Stimulated activated naive CD4-positive, alpha-beta T cell (primary cell): ENCODE data around the gene ERCC6L2.

Experiments used
- DNase-seq, 6 experiments: peaks; one replicate each; lab custom pipeline; 2025; lab: John Stamatoyannopoulos, UW

ERCC6L2 gene

GRCh38 chr9:95870352-95870751 is 5.1 kb upstream of the ERCC6L2 start:
- DNase-seq = no peak

- DNase-seq = no peak
These were observed 4.6 kb upstream of the ERCC6L2 start for GRCh38 chr9:95870906-95871305.

- DNase-seq = no peak
These were observed 1.0 kb upstream of the ERCC6L2 start for GRCh38 chr9:95874303-95874988.

- peak in 5 of 6 experiments; percentile 50 to 77 (median 60) for DNase-seq
These were observed 544 bp upstream of the ERCC6L2 start for GRCh38 chr9:95874989-95875304.

DNA sequence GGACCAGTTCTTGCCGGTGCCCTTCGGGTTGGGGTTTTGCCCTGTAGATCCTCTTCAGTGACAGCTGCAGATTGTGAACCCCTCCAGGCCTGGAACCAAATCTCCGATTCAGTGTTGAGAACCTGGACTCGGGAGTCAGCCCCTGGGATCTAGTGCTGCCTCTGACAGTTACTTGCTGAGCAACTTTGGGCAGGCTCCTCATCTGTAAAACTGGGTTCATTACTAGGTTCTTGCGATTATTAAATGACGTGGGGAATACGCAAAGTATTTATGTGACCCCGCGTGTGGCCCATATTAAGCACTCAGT is 600 bp downstream of the ERCC6L2 start:
- DNase-seq = no peak

DNA sequence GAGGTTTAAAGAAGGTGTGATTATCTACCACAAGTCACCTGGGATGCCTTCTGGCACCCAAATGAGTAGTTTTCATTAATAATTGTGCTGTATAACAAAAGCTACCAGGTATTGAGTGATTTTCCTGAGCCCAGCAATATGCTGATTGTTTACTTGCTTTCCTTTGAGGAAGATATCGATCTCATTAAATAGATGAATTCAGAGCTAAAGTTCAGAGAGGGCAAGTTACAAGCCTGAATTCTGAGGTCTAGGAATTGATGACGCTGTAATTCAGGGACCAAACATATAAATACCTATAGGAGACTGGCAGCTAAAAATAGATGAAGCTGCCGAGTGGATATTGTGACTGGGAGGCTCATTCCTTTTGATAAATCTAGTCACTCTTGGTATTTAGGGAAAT is 1.1 kb downstream of the ERCC6L2 start:
- no peak for DNase-seq

DNA sequence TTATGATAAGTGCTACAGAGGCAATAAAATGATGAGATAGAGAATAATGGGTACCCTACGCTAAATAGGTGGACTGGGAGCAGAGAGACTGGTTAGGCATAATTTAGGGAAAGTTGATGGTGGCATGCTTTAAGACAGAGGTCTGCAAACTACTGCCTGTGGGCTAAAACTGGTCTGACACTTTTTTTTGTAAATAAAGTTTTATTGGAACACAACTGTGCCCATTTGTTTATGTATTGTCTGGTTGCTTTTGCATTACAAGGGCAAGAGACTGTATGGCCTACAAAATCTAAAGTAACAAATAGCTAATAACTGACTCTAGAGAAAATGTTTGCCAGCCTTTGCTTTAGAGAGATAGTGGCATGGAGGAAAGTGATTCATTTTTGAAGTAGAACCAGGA is 2.5 kb downstream of the ERCC6L2 start:
- no peak for DNase-seq

- no peak for DNase-seq
These were observed 4.1 kb downstream of the ERCC6L2 start for GRCh38 chr9:95879591-95879990.

DNA sequence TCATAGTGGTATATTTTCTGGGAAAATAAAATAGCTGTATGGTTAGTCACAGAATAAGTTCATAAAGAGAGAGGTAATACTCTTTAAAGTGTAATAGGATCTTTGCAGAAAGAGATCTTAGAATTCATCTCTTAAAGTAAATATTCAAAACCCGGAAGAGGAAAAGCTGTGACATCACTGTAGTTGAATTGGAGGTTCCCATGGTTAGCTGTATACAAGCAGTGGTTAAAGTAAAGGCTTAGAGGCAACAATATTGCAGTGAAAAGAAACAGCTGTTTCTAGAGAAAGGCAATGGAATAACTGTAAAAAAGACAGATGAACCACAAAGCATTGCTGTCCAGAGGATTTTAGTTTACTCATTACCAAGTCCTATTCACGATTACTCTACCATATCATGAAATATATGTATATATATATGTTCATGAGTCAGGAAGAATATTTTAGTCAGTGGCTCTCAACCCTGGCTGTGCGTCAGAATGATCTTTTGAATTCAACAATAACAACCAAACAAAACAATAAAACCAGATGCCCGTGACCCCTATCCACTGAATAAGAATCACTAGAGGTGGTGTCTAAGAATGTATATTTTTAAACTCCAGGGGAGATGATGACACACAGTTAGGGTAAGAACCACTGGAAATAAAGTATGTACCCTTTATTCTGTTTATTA is 4.7 kb downstream of the ERCC6L2 start:
- peak in 3 of 6 experiments; percentile 11 to 26 (median 26) for DNase-seq

DNA sequence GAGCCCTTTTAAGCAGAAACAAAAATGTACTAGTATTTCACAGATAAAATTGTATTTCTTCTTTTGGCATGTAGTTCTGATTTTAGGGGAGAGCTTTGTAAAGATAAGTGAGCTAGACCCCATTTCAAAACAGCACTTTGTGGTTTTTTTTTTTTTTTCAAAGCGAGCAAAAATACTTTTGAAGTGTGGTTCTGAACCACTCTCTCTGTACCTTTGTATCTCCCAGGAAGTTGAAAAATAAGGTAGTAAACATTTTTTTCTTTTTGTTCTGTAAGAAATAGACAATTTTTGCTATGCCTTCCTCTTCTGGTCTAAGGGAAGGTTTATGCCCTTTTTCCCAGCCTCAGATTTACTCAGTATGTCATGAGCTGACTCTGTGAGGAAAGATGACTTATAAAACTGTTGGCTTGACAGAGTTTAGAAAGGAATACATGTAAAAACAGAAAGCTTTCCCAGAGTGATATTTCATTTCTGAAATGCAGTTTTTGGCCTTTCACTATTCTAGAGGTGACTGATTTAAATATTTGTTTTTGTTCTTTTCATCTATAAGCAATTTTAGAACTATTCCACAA is 12.5 kb downstream of the ERCC6L2 start:
- DNase-seq = peak in 3 of 6 experiments; percentile 50 to 68 (median 66)

DNA sequence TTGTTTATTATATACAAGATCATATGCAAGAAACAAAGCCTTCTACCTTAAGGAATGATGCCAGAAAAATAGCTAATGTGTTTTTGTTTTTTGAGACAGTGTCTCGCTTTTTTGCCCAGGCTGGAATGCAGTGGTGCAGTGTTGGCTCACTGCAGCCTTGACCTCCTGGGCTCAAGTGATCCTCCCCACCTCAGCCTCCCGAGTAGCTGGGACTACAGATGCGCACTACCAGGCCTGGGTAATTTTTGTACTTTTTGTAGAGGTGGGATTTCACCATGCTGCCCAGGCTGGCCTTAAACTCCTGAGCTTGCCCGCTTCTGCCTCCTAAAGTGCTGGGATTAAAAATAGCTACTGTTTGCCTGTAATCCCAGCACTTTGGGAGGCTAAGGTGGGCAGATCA is 15.1 kb downstream of the ERCC6L2 start:
- DNase-seq = no peak

- no peak for DNase-seq
These were observed 15.7 kb downstream of the ERCC6L2 start for GRCh38 chr9:95891067-95891671.

GRCh38 chr9:95892690-95893089 is 17.2 kb downstream of the ERCC6L2 start:
- DNase-seq = no peak

DNA sequence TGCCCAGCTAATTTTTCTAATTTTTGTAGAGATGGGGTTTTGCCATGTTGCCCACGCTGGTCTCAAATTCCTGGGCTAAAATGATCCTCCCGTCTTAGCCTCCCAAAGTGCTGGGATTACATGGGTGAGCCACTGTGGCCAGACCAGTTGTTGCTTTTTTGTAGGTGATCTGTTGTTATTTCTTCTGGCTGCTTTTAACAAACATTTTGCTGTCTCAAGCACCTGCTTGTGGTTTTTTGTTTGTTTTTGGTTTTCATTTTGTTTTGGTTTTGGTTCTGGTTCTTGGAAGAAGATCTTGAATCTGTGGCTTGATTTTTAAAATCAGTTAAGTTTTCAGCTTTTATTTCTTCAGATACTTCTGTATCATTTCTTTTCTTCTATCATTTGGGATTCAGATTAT is 21.1 kb downstream of the ERCC6L2 start:
- DNase-seq = no peak

- DNase-seq = no peak
These were observed 26.0 kb downstream of the ERCC6L2 start for GRCh38 chr9:95901506-95901905.

- DNase-seq = no peak
These were observed 27.9 kb downstream of the ERCC6L2 start for GRCh38 chr9:95903398-95903797.

GRCh38 chr9:95907794-95908193 is 32.3 kb downstream of the ERCC6L2 start:
- DNase-seq = no peak

GRCh38 chr9:95910023-95910707 is 34.7 kb downstream of the ERCC6L2 start:
- no peak for DNase-seq

GRCh38 chr9:95910770-95911340 is 35.4 kb downstream of the ERCC6L2 start:
- DNase-seq = no peak

GRCh38 chr9:95912773-95913172 is 37.3 kb downstream of the ERCC6L2 start:
- no peak for DNase-seq

DNA sequence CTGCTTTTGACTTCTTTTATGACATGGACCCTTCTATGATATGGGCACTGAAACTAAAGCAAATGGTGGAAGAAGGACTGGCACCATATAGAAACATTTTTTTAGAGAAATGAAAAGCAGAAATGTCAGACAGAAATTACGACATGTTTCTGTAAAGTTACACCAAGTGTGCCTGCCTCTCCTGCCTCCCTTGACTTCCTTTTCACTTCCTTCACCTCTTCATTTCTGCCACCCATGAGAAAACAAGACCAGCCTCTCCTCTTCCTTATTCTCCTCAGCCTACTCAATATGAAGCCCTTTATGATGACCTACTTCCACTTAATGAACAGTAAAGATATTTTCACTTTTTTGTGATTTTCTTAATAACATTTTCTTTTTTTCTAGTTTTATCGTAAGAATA is 44.5 kb downstream of the ERCC6L2 start:
- no peak for DNase-seq

- no peak for DNase-seq
These were observed 48.3 kb downstream of the ERCC6L2 start for GRCh38 chr9:95923794-95924193.
